DMS 273 treated with DMSO at 0.1 percent for 48 hours (cell line): ENCODE results near the gene INPPL1.

ENCODE experiments used
- DNase-seq: peaks from one replicate; lab custom pipeline; 2025; lab: John Stamatoyannopoulos, UW

Gene INPPL1

GRCh38 chr11:72233056-72233772, 8.6 kb downstream of the INPPL1 start:
- no peak for DNase-seq

DNA sequence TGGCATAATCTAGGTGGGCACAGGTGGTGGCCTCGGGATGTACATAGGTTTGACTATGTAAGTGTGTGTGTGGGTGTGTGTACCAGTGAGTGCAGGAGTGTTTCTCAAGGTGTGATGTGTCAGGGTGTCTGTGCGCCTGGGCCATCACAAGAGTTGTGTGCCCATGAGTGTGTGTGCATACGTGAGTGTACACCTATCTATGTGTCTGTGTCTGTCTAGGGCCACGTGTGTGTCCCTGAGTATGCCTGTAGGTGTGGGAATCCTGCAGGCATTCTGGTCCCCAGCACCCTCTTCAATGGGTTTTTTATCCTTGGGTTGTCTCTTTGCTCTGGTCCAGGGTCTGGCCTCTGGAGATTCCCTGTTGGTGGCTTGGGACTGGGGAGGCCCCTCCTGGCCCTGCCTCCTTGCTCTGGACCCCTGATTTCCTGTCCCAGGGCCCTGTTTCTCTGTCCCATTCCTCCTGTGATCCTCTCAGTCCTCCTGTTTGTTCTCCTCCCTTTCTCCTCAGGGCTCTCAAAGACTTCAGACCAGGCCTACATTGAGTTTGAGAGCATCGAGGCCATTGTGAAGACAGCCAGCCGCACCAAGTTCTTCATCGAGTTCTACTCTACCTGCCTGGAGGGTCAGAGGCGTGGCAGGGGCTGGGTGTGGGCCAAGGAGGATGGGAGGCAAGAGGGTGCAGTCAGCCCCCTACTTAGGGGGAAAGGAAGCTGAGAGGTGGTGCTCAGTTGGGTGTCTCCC, 9.4 kb downstream of the INPPL1 start:
- no peak for DNase-seq

DNA sequence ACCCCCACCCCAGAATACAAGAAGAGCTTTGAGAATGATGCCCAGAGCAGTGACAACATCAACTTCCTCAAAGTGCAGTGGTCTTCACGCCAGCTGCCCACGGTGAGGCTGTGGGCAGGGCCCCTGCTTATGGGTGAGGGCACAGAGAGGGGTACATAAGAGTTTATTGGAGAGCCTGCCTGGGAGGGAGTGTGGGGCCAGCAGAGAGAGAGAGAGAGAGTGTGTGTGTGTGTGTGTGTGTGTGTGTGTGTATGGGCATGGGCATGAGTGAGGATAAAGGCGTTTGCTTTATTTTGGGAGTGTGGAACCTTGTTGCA, 9.9 kb downstream of the INPPL1 start:
- DNase-seq = no peak

DNA sequence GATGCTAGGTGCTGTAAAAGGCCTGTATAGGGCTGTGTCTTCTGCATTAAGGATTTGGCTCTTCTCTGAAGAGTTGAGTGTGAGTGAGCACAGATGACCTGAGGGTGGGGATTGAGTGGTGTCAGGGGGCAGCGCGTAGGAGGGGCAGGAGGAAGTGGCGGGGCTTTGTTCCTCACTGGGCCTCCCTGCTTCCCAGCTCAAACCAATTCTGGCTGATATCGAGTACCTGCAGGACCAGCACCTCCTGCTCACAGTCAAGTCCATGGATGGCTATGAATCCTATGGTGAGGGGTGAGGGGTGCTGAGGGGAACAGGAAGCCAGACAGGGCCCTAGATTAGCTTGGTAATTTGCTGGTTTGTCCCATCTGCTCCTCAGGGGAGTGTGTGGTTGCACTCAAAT, 10.4 kb downstream of the INPPL1 start:
- no peak for DNase-seq

DNA sequence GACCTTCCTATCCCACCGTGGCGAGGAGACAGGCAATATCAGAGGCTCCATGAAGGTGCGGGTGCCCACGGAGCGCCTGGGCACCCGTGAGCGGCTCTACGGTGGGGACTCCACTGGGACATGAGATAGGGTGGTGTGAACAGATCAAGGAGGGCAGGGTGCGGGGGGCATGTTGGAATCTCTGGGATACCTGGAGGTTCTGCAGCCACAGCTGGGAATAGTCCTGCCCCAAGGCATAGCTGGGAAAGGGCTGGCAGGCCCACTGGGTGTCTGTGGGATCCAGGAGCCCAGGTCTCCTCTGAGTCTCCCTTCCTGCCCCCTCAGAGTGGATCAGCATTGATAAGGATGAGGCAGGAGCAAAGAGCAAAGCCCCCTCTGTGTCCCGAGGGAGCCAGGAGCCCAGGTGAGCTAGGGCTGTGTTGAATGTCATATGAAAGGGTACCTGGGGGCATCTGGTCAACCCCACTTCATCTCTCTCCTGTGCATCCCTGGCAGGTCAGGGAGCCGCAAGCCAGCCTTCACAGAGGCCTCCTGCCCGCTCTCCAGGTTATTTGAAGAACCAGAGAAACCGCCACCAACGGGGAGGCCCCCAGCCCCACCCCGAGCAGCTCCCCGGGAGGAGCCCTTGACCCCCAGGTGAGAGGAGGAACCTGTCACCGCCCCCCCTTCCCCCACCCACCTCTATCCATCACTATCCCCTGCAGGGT, 10.9 kb downstream of the INPPL1 start:
- DNase-seq = no peak

DNA sequence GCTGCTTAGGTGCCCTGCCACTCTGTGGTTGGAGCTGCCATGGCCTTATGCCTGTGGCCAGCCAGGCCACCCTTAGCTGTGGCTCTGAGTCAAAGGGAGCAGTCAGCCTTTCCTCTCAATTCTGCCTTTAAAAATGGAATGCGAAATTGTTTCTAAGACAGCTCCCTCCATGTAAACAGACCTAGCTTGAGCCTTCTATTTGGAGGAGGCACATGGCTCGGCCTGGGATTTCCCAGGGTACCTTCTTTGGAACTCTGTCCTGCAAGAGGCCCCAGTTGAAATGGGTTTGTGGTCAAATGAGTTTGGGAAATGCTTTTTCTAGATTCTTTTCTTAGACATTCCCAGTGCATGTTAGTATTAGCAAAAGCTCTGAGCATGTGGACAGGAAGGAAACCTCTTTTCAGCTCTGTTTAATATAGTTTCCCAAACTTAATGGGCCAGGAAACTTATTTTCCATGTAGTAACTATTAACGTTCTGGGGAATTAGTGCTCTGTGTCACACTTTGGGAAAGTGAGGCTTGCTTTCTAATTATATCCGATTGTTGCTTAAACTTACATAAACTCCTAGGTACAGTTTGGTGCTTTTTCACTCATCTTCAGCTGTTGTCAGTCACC, 11.6 kb downstream of the INPPL1 start:
- DNase-seq = no peak

- no peak for DNase-seq
These were observed 12.2 kb downstream of the INPPL1 start for GRCh38 chr11:72236774-72237111.

DNA sequence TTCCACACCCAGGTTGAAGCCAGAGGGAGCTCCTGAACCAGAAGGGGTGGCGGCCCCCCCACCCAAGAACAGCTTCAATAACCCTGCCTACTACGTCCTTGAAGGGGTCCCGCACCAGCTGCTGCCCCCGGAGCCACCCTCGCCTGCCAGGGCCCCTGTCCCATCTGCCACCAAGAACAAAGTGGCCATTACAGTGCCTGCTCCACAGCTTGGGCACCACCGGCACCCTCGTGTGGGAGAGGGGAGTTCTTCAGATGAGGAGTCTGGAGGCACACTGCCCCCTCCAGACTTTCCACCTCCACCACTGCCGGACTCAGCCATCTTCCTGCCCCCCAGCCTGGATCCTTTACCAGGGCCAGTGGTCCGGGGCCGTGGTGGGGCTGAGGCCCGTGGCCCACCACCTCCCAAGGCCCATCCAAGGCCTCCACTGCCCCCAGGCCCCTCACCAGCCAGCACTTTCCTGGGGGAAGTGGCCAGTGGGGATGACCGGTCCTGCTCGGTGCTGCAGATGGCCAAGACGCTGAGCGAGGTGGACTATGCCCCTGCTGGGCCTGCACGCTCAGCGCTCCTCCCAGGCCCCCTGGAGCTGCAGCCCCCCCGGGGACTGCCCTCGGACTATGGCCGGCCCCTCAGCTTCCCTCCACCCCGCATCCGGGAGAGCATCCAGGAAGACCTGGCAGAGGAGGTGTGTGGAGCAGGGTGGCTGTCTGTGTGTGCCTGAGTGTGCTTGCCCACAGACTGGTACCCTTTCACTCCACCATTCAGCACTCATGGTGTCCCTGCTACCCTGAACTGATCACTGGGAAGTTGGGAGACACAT, 12.8 kb downstream of the INPPL1 start:
- no peak for DNase-seq

DNA sequence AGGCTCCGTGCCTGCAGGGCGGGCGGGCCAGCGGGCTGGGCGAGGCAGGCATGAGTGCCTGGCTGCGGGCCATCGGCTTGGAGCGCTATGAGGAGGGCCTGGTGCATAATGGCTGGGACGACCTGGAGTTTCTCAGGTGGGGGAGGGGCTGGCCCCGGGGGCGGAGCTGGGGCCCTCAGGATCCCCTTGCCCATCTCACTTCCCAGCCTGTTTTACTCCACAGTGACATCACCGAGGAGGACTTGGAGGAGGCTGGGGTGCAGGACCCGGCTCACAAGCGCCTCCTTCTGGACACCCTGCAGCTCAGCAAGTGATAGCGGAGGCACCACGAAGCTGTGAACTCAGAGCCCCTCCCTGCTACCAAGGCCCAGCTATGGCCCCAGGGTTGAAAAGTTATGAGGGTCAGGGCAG, 13.5 kb downstream of the INPPL1 start:
- DNase-seq = no peak

DNA sequence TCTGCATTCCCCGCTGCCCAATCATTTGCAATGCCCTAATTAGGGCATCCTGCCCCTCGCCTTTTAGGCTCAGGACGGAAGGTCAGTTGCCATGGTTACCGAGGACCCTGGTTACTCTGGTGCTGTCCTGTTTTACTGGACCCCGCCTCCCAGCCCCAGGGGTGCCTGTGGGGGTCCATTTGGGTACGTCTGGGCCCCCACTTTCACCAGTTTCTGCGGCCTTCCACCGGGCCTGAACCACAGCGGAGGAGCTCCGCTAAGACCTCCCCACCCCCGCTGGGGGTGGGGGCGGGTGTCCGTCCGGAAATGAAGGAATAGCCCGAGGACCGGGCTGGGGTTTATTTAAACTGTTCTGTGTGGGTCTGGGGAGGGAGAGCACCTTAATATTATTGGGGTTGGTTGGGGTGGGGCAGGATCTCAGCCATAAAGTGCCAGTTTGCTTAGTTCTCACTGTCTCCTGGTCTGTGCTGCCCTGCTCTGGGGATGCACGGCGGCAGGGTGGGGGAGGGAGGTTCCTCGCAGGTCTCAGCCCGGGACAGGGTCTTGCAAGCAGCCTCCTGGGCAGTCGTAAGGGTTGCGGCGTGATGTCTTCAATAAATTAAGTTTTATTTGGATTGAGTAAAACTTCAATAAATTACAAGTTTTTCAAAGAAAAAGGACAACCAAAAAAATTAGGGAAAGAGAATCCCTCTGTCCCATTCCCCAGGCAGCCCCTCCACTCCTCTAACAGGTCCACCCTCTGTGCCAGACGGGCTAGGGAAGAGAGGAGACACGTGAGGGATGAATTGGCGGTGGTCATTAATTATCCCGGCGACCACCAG, 14.1 kb downstream of the INPPL1 start:
- no peak for DNase-seq

DNA sequence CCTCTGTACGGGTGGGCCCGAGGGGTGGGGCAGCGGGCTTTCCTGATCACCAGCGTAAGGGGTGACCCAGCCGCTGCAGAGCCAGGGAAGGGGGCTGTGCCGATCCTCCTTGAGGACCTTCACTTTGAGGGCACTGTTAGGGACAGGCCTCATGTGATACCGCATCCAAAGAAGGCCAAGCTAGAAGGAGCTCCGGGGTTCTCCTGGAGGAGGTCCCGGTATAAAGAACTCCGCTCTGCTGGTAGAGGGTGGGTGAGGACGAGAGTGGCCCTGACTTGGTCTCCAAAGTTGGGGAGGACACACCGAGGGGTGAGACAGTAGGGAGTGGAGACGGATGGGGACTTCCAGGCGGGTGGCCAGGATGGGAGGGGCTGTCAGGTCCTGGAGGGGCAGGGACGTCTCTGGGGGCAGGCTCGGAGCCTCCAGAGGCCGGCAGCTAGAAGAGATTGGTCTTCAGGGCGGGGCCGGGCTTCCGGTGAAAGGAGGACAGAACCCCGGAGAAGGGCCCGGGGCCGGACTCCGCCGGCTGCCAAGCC, 14.8 kb downstream of the INPPL1 start:
- DNase-seq = no peak

GRCh38 chr11:72239849-72240460, 15.4 kb downstream of the INPPL1 start:
- DNase-seq = no peak

DNA sequence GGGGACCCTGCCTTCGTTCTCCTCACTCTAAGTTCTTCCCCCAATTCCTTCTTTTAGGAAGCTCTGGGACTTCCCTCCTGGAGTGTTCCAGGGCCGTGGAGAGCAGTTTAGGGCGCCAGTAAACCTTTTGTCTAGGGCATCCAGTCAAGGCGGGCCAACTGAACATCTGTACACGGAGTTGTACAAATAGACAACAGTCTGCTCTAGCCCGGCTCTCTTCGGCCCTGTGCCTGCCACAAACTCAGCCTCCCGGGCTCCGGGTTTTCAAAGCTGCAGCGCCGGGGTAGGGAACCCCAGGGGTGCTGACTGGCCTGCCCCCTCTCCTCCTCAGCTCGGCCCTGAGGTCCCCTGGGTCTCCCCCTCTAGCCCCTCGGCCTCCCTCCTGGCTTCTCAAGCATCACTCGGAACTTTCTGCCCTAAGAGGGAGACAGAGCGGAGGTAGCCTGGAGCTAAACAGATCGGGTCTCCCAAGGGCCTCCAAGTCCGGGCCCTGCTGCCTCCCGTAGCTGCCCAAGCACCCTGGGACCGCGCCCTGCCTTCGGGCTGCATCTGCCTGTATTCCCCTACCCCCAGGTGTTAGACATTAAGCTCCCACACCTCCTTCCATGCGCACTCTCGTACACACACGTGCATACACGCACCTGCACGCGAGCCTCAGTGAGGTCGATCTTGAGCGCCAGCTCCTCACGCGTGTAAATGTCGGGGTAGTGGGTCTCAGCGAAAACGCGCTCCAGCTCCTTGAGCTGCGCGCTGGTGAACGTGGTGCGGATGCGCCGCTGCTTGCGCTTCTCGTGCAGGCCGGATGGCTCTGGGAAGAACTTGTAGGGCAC, 16.1 kb downstream of the INPPL1 start:
- no peak for DNase-seq

- no peak for DNase-seq
These were observed 16.8 kb downstream of the INPPL1 start for GRCh38 chr11:72241291-72241781.

GRCh38 chr11:72242141-72242540, 17.6 kb downstream of the INPPL1 start:
- DNase-seq = no peak

DNA sequence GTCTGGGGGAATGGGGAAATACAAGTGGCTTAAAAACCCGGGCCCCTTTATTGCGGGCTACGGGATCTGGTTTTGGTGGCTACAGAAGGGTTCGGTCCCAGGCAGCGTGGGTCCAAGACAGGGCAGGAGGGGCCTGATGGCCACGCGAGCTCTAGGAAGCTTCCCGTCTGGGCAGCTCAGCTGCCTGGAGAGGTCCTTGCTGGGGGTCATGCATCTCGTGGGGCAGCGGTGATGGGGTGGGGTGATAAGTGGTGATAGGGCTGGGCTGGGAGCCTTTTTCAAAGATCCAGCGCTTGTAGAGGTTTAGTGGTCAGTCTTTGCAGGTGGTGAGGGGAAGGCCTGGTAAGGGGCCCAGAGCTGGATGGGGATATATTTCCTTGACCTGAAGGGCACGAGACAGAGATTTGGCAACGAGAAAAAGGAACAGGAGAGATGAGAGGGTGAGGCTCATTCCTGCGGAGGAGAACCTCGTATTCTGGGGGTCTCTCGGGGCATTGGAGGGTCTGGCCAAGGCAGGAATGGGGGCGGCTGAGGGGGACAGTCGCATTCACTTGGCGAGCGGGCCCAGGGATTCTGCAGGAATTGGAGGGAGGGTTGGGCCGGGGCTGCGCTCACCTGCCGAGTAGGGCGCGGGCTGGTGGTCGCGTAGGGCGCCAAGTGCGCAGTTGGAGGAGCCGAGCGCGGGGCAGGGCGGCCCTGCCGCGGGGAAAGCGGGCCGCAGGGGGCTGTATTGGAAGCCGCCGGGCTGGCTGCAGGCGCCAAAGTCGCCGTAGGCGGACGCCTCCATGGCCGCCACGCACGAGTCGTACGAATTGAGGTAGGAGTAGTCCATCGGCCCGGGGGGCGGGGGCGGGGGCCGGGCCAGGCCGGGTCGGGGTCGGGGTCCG, 18.8 kb downstream of the INPPL1 start:
- no peak for DNase-seq

DNA sequence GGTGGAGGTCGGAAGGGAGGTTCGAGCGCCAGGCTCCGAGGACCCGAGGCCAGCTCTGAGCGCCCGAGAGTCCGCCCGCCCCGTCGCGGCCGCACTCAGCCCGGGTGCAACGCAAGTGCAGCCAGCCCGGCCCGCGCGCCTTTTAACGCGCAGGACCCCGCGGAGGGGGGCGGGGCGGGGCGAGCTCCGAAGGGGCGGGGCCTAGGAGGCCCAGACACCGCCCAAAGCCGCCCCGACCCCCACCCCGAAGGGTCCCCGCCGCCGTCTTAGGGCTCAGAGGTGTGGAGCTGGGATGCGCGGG, 19.4 kb downstream of the INPPL1 start, which contains the start of gene PHOX2A:
Gene PHOX2A, minus strand, starts transcription at position 117 of the 301 bp plus-strand sequence. CDS start 172 bp downstream, outside the sequence.
- no peak for DNase-seq
